ENCODE measurements around the gene FCER2.

The FCER2 gene

DNA sequence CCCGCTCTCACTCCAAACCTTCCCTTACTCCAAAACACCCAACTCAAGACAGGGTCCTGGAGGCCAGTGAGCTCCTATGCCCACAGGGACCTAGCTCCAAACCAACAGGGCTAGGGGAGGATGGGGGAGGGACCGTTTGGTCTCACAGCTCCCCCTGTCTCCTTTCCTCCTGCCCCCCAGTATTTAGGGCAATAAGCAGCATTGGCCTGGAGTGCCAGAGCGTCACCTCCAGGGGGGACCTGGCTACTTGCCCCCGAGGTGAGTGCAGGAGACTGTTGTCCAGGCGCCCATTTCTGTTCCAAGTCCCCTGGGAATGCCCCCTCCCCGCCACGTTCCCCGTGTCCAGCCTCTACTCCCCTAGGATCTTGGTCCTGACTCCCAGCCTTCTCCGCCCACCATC lies 32.3 kb downstream of the FCER2 start:
- H3F3A ChIP-seq (ENCODE audit: control insufficient read depth, insufficient read depth) = no peaks in the 10 kb centered on the region
- peaks cover 9% of the 10 kb centered on the region for H3K4me1 ChIP-seq (ENCODE audit: control insufficient read depth, low read length)
- H3K9me3 ChIP-seq (ENCODE audit: control insufficient read depth, insufficient read depth, low read length) = peaks cover 7% of the 10 kb centered on the region; the same call in 1 of the 2 replicates
- peaks cover 5% of the 10 kb centered on the region for H3K27me3 ChIP-seq (ENCODE audit: control insufficient read depth, low read length)
- H3K9me2 ChIP-seq (replicated peaks; ENCODE audit: control insufficient read depth, low read length) = no peaks in the 10 kb centered on the region
- no peak overlapping the region for H3K27ac ChIP-seq (ENCODE audit: low read depth, low read length)
- H3K4me3 ChIP-seq (ENCODE audit: low read length) = no peak overlapping the region
- H4K20me1 ChIP-seq (ENCODE audit: control insufficient read depth, insufficient read depth, low read depth, low read length) = no peaks in the 10 kb centered on the region
- H3K79me2 ChIP-seq (ENCODE audit: control insufficient read depth, low read length) = no peaks in the 10 kb centered on the region
- H3K36me3 ChIP-seq (ENCODE audit: control insufficient read depth, low read length) = no peaks in the 10 kb centered on the region
- H3K4me2 ChIP-seq (ENCODE audit: low read length) = no peak overlapping the region
- no peak for TF ChIP-seq EZH2phosphoT487 (IDR thresholded peaks at IDR 0.05; ENCODE audit: borderline replicate concordance, low read length)
- TF ChIP-seq, protein P1, sequence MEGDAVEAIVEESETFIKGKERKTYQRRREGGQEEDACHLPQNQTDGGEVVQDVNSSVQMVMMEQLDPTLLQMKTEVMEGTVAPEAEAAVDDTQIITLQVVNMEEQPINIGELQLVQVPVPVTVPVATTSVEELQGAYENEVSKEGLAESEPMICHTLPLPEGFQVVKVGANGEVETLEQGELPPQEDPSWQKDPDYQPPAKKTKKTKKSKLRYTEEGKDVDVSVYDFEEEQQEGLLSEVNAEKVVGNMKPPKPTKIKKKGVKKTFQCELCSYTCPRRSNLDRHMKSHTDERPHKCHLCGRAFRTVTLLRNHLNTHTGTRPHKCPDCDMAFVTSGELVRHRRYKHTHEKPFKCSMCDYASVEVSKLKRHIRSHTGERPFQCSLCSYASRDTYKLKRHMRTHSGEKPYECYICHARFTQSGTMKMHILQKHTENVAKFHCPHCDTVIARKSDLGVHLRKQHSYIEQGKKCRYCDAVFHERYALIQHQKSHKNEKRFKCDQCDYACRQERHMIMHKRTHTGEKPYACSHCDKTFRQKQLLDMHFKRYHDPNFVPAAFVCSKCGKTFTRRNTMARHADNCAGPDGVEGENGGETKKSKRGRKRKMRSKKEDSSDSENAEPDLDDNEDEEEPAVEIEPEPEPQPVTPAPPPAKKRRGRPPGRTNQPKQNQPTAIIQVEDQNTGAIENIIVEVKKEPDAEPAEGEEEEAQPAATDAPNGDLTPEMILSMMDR (IDR thresholded peaks at IDR 0.05; ENCODE audit: low read depth, low read length, poor library complexity, severe bottlenecking) = no peak

DNA sequence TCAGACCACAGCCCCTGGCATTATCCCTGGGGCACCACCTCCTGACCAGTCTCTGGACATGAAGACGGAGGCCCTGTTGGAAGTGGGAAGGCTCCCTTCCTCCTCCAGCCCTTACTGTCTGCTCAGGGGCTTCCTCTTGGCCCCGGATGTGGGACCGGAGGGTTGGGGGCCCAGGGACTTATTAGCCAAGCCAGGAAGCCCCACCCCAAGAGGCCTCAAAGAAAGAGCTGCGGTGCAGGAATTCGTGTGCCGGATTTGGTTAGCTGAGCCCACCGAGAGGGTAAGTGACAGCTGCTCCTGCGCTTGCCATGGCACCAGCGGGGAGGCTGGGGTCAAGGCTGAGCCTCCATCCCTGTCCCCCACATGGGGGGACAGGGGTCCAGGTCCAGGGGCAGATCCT lies 33.1 kb downstream of the FCER2 start, which contains the start of gene RETN:
TSS of gene RETN (plus strand) at position 208 of the 400 bp plus-strand sequence. CDS start 278 bp downstream, outside the sequence.
- H3F3A ChIP-seq (ENCODE audit: control insufficient read depth, insufficient read depth) = no peaks in the 10 kb centered on the region
- no peaks in the 10 kb centered on the region for H3K9me2 ChIP-seq (replicated peaks; ENCODE audit: control insufficient read depth, low read length)
- H3K27ac ChIP-seq (ENCODE audit: low read depth, low read length) = no peak within 1 kb of the TSS
- no peak within 1 kb of the TSS for H3K4me3 ChIP-seq (ENCODE audit: low read length)
- H3K36me3 ChIP-seq (ENCODE audit: control insufficient read depth, low read length) = no peaks in the 10 kb centered on the region
- TF ChIP-seq, protein P1 (IDR thresholded peaks at IDR 0.05; ENCODE audit: low read depth, low read length, poor library complexity, severe bottlenecking) = no peak
- TF ChIP-seq EZH2phosphoT487 (IDR thresholded peaks at IDR 0.05; ENCODE audit: borderline replicate concordance, low read length) = no peak
- H3K4me1 ChIP-seq (ENCODE audit: control insufficient read depth, low read length) = peaks cover 1% of the 10 kb centered on the region
- H3K4me2 ChIP-seq (ENCODE audit: low read length) = no peak within 1 kb of the TSS
- peaks cover 5% of the 10 kb centered on the region for H3K27me3 ChIP-seq (ENCODE audit: control insufficient read depth, low read length)
- H3K79me2 ChIP-seq (ENCODE audit: control insufficient read depth, low read length) = no peaks in the 10 kb centered on the region
- no peaks in the 10 kb centered on the region for H4K20me1 ChIP-seq (ENCODE audit: control insufficient read depth, insufficient read depth, low read depth, low read length)
- peaks cover 4% of the 10 kb centered on the region; the same call in 1 of the 2 replicates for H3K9me3 ChIP-seq (ENCODE audit: control insufficient read depth, insufficient read depth, low read length)

DNA sequence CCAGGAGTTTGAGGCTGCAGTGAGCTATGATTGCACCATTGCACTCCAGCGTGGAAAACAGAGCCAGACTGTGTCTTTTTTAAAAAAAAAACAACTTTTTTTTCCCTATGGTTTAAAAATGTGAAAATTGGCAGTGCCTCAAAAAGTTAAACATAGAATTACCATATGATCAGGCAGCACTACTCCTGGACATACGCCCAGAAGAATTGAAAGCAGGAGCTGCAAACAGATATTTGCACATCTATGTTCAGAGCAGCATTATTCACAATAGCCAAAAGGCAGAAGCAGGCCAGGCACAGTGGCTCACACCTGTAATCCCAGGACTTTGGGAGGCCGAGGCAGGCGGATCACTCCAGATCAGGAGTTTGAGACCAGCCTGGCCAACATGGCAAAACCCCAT lies 36.9 kb downstream of the FCER2 start:
- Histone ChIP-seq H3K9me3 (ENCODE audit: control insufficient read depth, insufficient read depth, low read length) (no peaks in the 10 kb centered on the region), H3K27ac (ENCODE audit: low read depth, low read length) (no peak overlapping the region), H3K9me2 (replicated peaks; ENCODE audit: control insufficient read depth, low read length) (no peaks in the 10 kb centered on the region), H3K4me2 (ENCODE audit: low read length) (no peak overlapping the region), H3K27me3 (ENCODE audit: control insufficient read depth, low read length) (no peaks in the 10 kb centered on the region; the same call in 1 of the 2 replicates), H3K79me2 (ENCODE audit: control insufficient read depth, low read length) (no peaks in the 10 kb centered on the region), H3K36me3 (ENCODE audit: control insufficient read depth, low read length) (no peaks in the 10 kb centered on the region), H3K4me3 (ENCODE audit: low read length) (no peak overlapping the region), H3F3A (ENCODE audit: control insufficient read depth, insufficient read depth) (no peaks in the 10 kb centered on the region), H4K20me1 (ENCODE audit: control insufficient read depth, insufficient read depth, low read depth, low read length) (no peaks in the 10 kb centered on the region), H3K4me1 (ENCODE audit: control insufficient read depth, low read length) (no peaks in the 10 kb centered on the region)
- no peak for TF ChIP-seq EZH2phosphoT487 (IDR thresholded peaks at IDR 0.05; ENCODE audit: borderline replicate concordance, low read length)
- TF ChIP-seq, protein P1 (IDR thresholded peaks at IDR 0.05; ENCODE audit: low read depth, low read length, poor library complexity, severe bottlenecking) = no peak
